Lower lobe of right lung (tissue), 2 donors: Measurements from ENCODE around the gene ACAN. TPM values are rescaled to one million over a fixed set of nuclear protein-coding genes. Genes with fewer than 3 reads are reported as not detected.
"Not testable (repeated sequence)": the region's sequence is repeated elsewhere in the genome, so short reads cannot be mapped to it uniquely, and the experiment has no call there.

Source experiments
- ATAC-seq, 2 donors: fragments of 200-7000 bp; cut with Tn5 transposase; one replicate each; pipeline ENCODE4 v1.9.1; 2020 to 2022; ENCODE audit warnings: mild to moderate bottlenecking in 2 of 2, moderate library complexity in 2 of 2
- DNase-seq: peaks from one replicate; pipeline ENCODE4 v3.0.0-alpha.2; 2020
- H3K27ac ChIP-seq: fragments of 200-600 bp; one replicate; pipeline ENCODE4 v1.8.0; 2022
- H3K27me3 ChIP-seq: fragments of 200-600 bp; one replicate; pipeline ENCODE4 v1.8.0; 2022; ENCODE audit warnings: low read depth
- H3K36me3 ChIP-seq: fragments of 200-600 bp; one replicate; pipeline ENCODE4 v1.8.0; 2022; ENCODE audit warnings: mild to moderate bottlenecking
- H3K4me1 ChIP-seq: fragments of 200-600 bp; one replicate; pipeline ENCODE4 v1.8.0; 2022
- H3K4me3 ChIP-seq: fragments of 200-600 bp; one replicate; pipeline ENCODE4 v1.8.0; 2022; ENCODE audit warnings: mild to moderate bottlenecking
- H3K9me3 ChIP-seq: fragments of 200-600 bp; one replicate; pipeline ENCODE4 v1.8.0; 2022
- CTCF ChIP-seq: fragments of 200-600 bp; IDR thresholded peaks from one replicate; pipeline ENCODE4 v1.8.0; 2022; ENCODE audit warnings: antibody characterized with exemption, mild to moderate bottlenecking
- intact Hi-C: fragments of 100-400 bp; cut with DNase I; formaldehyde crosslinking; loops from one replicate; pipeline ENCODE4 v1.11.0; 2022
- total RNA-seq: library from RNA; stranded (reverse); fragmentation: NEBNext Ultra II Directional; extraction: Animal tissue kit (Norgen Biotek cat#: 25700); gene quantifications from one replicate; pipeline ENCODE4 v1.2.1, GENCODE V29; 2021
- donor health status: DM: no; HTN: yes; CAD: no; lungs with severe emphysema.

The ACAN gene
- total RNA-seq, 1 donor from 2014 or later: 0.12 TPM

DNA sequence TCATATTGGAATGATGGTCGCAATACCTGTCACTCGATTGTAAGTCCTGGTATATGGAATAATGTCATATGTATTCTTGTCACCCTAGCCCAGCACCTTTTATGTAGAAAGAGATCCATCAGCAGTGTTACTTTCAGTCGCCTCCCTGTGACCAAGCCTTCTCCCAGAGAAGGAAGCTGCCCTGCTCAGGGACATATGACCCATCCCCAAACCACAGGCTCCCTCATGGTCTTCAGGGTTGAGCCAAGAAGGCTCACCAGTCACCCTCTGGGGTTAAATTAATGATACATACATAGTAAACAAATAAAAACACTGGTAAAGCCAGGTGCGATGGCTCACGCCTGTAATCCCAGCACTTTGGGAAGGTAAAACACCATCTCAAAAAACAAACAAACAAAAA lies 114.5 kb downstream of the ACAN start:
- intact Hi-C loops: no loop called here
- ATAC-seq (no peak), DNase-seq (no peak)
- Histone ChIP-seq H3K4me1 (peaks cover 7% of the 10 kb centered on the region), H3K27me3 (no peaks in the 10 kb centered on the region), H3K36me3 (no peaks in the 10 kb centered on the region), H3K9me3 (no peaks in the 10 kb centered on the region), H3K27ac (no peak overlapping the region), H3K4me3 (no peak overlapping the region)
- no peak for TF ChIP-seq CTCF

- ATAC-seq: peak; percentile 83 to 90
- no peak for DNase-seq
- Histone ChIP-seq H3K36me3 (no peaks in the 10 kb centered on the region), H3K27ac (no peak overlapping the region), H3K4me1 (peaks cover 3% of the 10 kb centered on the region), H3K27me3 (no peaks in the 10 kb centered on the region), H3K4me3 (no peak overlapping the region), H3K9me3 (no peaks in the 10 kb centered on the region)
- no peak for TF ChIP-seq CTCF
- intact Hi-C loops: no loop called here
These were observed 115.5 kb downstream of the ACAN start for GRCh38 chr15:88918738-88919137.

DNA sequence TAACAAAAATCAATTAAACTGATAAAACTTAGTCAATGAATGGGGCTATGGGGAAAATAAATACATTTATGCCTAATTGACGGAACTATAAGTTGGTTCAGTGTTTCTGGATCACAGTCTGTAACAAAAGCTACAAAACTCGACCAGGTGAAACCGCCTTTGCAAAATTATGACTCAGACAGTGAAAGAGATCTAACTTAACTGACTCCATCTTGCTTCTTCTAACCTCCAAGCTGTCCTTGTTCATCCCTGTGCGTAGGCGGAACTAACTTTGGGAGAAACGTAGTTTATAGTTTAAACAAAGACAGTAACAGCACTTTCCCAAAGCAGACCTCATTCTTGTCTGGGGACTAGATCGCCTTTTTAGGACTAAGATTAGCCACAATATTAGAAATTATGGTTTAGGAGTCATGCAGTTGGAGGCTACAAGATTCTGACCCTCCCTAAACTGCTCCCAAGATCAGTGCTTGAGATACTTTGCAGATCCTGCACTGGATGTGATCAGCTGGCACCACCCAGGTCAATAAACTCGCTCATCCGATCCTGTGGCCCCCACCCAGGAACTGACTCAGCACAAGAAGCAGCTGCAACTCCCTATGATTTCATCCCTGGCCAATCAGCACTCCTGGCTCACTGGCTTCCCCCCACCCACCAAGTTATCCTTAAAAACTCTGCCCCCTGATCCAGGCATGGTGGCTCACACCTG lies 117.1 kb downstream of the ACAN start:
- no peaks in the 10 kb centered on the region for H3K4me1 ChIP-seq
- H3K27me3 ChIP-seq: no peaks in the 10 kb centered on the region
- H3K36me3 ChIP-seq: no peaks in the 10 kb centered on the region
- TF ChIP-seq CTCF: no peak
- DNase-seq (no peak), ATAC-seq (no peak)
- no peak overlapping the region for H3K4me3 ChIP-seq
- H3K27ac ChIP-seq: no peak overlapping the region
- intact Hi-C loops: no loop called here
- H3K9me3 ChIP-seq: no peaks in the 10 kb centered on the region

GRCh38 chr15:88920892-88921435 lies 117.7 kb downstream of the ACAN start:
- intact Hi-C loops, H3K4me1 ChIP-seq, H3K36me3 ChIP-seq, H3K27ac ChIP-seq, ATAC-seq, H3K4me3 ChIP-seq, H3K9me3 ChIP-seq, DNase-seq, H3K27me3 ChIP-seq: not testable (repeated sequence)

Other genes with a start within 250 kb of the ACAN start
- gene AEN, start 182.1 kb upstream of the ACAN start, total RNA-seq: 23.8 TPM
- 32.0 TPM for gene ISG20, start 164.4 kb upstream of the ACAN start, total RNA-seq
- gene HAPLN3, start 92.1 kb downstream of the ACAN start, total RNA-seq: 2.7 TPM
- 125 TPM for gene MFGE8, start 109.9 kb downstream of the ACAN start, total RNA-seq